IPS DF 4.7 (cell line): ENCODE measurements around the gene ATP11A.
"Not testable (repeated sequence)": the region's sequence is repeated elsewhere in the genome, so short reads cannot be mapped to it uniquely, and the experiment has no call there.

Source experiments
- DNase-seq: peaks from one replicate; pipeline ENCODE4 v3.0.0-alpha.2; 2013; ENCODE audit warnings: low spot score; ENCODE audit errors: extremely low read depth

ATP11A gene

GRCh38 chr13:112792511-112792910 is 102.7 kb downstream of the ATP11A start:
- no peak for DNase-seq

GRCh38 chr13:112793545-112794445 is 104.0 kb downstream of the ATP11A start:
- no peak for DNase-seq

GRCh38 chr13:112795277-112795676 is 105.4 kb downstream of the ATP11A start:
- no peak for DNase-seq

- DNase-seq, result no peak
Observed at GRCh38 chr13:112796190-112796915, 106.5 kb downstream of the ATP11A start.

- no peak for DNase-seq
Observed at GRCh38 chr13:112799394-112799793, 109.6 kb downstream of the ATP11A start.

GRCh38 chr13:112800057-112800456 is 110.2 kb downstream of the ATP11A start:
- no peak for DNase-seq

- DNase-seq, result not testable (repeated sequence)
Observed at GRCh38 chr13:112800807-112801206, 111.0 kb downstream of the ATP11A start.

- DNase-seq, result no peak
Observed at GRCh38 chr13:112802802-112803195, 113.0 kb downstream of the ATP11A start.

- no peak for DNase-seq
Observed at GRCh38 chr13:112803422-112803821, 113.6 kb downstream of the ATP11A start.

- DNase-seq, result no peak
Observed at GRCh38 chr13:112804374-112804773, 114.5 kb downstream of the ATP11A start.

GRCh38 chr13:112806739-112807652 is 117.2 kb downstream of the ATP11A start:
- no peak for DNase-seq

- no peak for DNase-seq
Observed at GRCh38 chr13:112807653-112808376, 118.0 kb downstream of the ATP11A start.

GRCh38 chr13:112808377-112809140 is 118.7 kb downstream of the ATP11A start:
- DNase-seq, result no peak

- DNase-seq, result no peak
Observed at GRCh38 chr13:112809332-112810315, 119.8 kb downstream of the ATP11A start.

GRCh38 chr13:112810608-112811007 is 120.8 kb downstream of the ATP11A start:
- no peak for DNase-seq

GRCh38 chr13:112812306-112813055 is 122.6 kb downstream of the ATP11A start:
- DNase-seq, result no peak

GRCh38 chr13:112813552-112813951 is 123.7 kb downstream of the ATP11A start:
- no peak for DNase-seq
